Stimulated activated memory B cell treated with anti-CD40 and anti-IgM and Interleukin-4, amounts not matched to agents 10 μg/mL and 1 μg/mL and 100 μg/mL, for 72 hours (primary cell): ENCODE results near the gene CSNK1G3.

ENCODE experiments used
- ATAC-seq: fragments of 150-1000 bp; cut with Tn5 transposase; 2 replicates; pipeline ENCODE4 v1.10.0; 2021
- H3K27ac Mint-ChIP-seq: one replicate; pipeline ENCODE4 v1.8.0; 2022; ENCODE audit warnings: mild to moderate bottlenecking, mixed read lengths
- H3K27me3 Mint-ChIP-seq: one replicate; pipeline ENCODE4 v1.8.0; 2022; ENCODE audit warnings: mixed read lengths
- H3K36me3 Mint-ChIP-seq: one replicate; pipeline ENCODE4 v1.8.0; 2022; ENCODE audit warnings: mixed read lengths
- H3K4me1 Mint-ChIP-seq: one replicate; pipeline ENCODE4 v1.8.0; 2022; ENCODE audit warnings: mixed read lengths
- H3K4me3 Mint-ChIP-seq: one replicate; pipeline ENCODE4 v1.8.0; 2022; ENCODE audit warnings: mild to moderate bottlenecking, moderate library complexity, mixed read lengths
- H3K9me3 Mint-ChIP-seq: one replicate; pipeline ENCODE4 v1.8.0; 2022; ENCODE audit warnings: mixed read lengths

CSNK1G3 gene

DNA sequence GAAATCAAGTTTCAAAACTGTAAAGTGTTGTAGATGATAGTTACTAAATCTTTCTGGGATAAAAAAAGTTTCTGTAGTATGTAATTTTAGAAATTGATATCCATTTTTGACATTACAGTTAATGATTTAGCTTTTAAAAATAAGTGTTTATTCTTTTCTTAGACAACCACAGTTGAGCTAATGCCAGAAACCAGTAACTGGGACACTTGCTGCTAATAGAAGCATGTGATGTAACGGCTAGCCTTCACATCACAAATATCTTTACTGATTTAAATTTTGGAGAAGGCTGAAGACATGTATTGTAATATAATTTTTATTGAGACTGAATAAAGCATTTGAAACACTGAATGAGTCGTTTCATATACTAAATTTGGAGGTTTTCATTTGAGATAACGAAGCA is 18.8 kb downstream of the CSNK1G3 start:
- H3K27me3 Mint-ChIP-seq, result no peaks in the 10 kb centered on the region
- H3K4me3 Mint-ChIP-seq, result no peak overlapping the region
- H3K27ac Mint-ChIP-seq, result no peak overlapping the region
- H3K4me1 Mint-ChIP-seq, result peaks cover 39% of the 10 kb centered on the region
- ATAC-seq, result no peak
- H3K36me3 Mint-ChIP-seq, result peaks cover 13% of the 10 kb centered on the region
- no peaks in the 10 kb centered on the region for H3K9me3 Mint-ChIP-seq

DNA sequence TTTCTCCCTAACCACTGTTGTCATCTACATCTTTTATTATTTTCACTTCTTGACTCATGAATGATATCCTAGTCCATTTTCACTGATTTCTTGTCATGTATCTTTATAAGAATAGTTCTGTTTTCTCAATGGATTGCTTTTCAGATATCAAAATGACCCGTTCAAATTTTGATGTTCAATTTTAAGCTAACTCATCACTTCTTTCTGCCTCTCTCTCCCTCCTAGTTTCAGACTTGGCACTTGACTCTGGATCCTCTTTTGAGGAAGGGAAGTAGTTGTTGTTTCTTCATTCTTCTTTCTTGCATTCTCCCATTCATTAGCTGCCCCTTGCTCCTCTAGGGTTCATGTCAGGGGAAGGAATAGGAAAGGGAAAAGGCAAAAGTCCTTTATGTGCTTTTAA is 23.7 kb downstream of the CSNK1G3 start:
- H3K4me1 Mint-ChIP-seq, result peaks cover 46% of the 10 kb centered on the region

DNA sequence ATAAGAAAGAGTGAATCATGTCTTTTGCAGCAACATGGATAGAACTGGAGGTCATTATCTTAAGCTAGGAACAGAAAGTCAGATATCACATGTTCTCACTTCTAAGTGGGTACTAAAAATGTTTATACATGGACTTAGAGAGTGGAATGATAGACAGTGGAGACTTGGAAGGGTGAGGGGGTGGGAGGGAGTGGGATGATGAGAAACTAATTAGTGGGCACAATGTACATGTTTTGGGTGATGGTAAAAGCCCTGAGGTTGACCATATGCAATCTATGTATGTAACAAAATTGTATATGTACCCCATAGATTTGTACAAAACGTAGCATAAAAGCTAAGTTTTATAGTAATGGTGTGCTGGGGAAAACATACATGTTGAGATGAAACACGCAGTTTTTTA is 25.3 kb downstream of the CSNK1G3 start:
- Mint-ChIP-seq H3K4me3 (no peak overlapping the region), H3K9me3 (no peaks in the 10 kb centered on the region), H3K36me3 (peaks cover 17% of the 10 kb centered on the region), H3K27ac (no peak overlapping the region), H3K4me1 (peaks cover 62% of the 10 kb centered on the region), H3K27me3 (no peaks in the 10 kb centered on the region)
- no peak for ATAC-seq

More for the DNA sequence above, 23.7 kb downstream of the CSNK1G3 start:
- H3K9me3 Mint-ChIP-seq, result no peaks in the 10 kb centered on the region
- no peak overlapping the region for H3K27ac Mint-ChIP-seq
- no peak for ATAC-seq
- no peak overlapping the region for H3K4me3 Mint-ChIP-seq
- peaks cover 11% of the 10 kb centered on the region for H3K36me3 Mint-ChIP-seq
- no peaks in the 10 kb centered on the region for H3K27me3 Mint-ChIP-seq

DNA sequence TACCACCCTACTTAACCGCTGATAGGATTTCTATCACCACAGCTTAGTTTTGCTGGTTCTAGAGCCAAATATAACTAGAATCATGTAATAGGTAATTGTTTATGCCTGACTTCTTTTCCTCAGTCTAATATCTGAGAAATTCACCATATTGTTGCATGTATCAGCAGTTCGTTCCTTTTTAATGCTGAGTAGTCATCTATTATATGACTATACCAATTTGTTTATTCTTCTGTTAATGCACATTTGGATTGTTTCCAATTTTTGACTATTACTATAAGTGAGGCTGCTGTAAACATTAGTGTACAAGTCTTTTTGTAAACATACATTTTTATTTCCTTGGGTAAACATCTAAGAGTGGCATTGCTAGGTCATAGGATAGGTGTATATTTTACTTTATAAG is 25.9 kb downstream of the CSNK1G3 start:
- no peak for ATAC-seq
- H3K4me3 Mint-ChIP-seq, result no peak overlapping the region
- H3K9me3 Mint-ChIP-seq, result no peaks in the 10 kb centered on the region
- H3K4me1 Mint-ChIP-seq, result peaks cover 67% of the 10 kb centered on the region
- no peak overlapping the region for H3K27ac Mint-ChIP-seq
- no peaks in the 10 kb centered on the region for H3K27me3 Mint-ChIP-seq
- H3K36me3 Mint-ChIP-seq, result peaks cover 17% of the 10 kb centered on the region

DNA sequence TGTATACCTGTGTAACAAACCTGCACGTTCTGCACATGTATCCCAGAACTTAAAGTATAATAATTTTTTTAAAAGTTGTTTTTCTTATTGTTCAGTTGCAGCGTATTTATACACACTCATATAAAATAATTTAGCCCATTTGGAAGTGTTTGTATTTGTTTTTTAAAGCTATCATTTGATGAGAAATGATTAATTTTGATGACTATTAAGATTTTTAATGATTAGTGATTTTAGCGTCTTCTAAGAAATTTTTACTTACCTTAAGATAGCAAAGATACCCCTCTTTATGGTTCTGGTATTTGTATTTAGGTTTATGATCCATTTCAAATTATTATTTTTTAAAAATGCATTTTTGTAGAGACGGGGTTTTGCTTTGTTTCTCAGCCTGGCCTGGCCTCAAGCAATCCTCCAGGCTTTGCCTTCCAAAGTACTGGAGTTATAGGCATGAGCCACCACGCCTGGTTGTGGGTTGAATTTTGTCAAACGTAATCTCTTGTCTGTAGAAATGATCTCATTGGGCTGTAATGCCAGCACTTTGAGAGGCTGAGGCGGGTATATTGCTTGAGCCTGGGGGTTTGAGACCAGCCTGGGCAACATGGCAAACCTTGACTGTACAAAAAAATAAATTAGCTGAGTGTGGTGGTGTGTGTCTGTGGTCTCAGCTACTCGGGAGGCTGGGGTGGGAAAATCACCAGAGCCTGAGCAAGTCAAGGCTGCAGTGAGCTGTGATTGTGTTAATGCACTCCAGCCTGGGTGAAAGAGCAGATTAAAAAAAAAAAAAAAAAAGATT is 26.9 kb downstream of the CSNK1G3 start:
- H3K27me3 Mint-ChIP-seq, result no peaks in the 10 kb centered on the region
- H3K36me3 Mint-ChIP-seq, result peaks cover 17% of the 10 kb centered on the region
- no peak overlapping the region for H3K4me3 Mint-ChIP-seq
- peaks cover 78% of the 10 kb centered on the region for H3K4me1 Mint-ChIP-seq
- H3K9me3 Mint-ChIP-seq, result no peaks in the 10 kb centered on the region
- peak overlapping the region; percentile 61 for H3K27ac Mint-ChIP-seq
- ATAC-seq, result no peak

DNA sequence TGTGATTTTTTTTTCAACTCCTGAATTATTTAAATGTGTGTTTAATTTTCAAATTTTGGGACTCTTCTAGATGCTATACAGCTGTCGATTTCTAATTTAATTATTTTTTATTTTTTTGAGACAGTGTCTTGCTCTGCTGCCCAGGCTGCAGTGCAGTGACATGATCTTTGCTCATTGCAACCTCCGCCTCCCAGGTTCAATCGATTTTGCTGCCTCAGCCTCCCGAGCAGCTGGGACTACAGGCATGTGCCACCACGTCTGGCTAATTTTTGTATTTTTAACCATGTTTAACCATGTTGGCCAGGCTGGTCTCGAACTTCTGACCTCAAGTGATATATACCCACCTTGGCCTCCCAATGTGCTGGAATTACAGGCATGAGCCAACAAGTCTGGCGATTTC is 28.6 kb downstream of the CSNK1G3 start:
- Mint-ChIP-seq H3K27ac (peak overlapping the region; percentile 62), H3K9me3 (no peaks in the 10 kb centered on the region), H3K27me3 (no peaks in the 10 kb centered on the region), H3K4me1 (peaks cover 81% of the 10 kb centered on the region), H3K4me3 (no peak overlapping the region), H3K36me3 (peaks cover 19% of the 10 kb centered on the region)
- no peak for ATAC-seq

DNA sequence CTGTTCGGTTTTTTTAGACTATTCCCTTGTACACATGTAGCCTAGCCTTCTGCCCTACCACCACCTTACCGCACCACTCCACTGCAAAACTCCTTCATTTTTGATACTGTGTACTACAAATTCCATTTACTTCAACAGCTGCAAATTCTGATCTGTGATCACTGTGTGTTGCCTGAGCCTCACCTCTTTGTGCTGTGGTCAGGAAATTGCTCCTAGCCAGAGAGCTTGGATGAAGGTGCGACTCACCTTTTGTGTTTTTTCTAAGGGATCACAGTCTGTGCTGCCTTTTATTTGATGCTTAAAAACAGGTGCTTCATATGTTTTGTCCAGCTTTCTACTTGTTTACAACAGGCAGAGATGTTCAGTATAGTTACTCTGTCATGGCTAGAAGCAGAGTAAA is 31.5 kb downstream of the CSNK1G3 start:
- no peaks in the 10 kb centered on the region for H3K27me3 Mint-ChIP-seq
- no peak overlapping the region for H3K4me3 Mint-ChIP-seq
- H3K9me3 Mint-ChIP-seq, result no peaks in the 10 kb centered on the region
- peaks cover 78% of the 10 kb centered on the region for H3K4me1 Mint-ChIP-seq
- ATAC-seq, result no peak
- peak overlapping the region; percentile 84 for H3K27ac Mint-ChIP-seq
- peaks cover 13% of the 10 kb centered on the region for H3K36me3 Mint-ChIP-seq

DNA sequence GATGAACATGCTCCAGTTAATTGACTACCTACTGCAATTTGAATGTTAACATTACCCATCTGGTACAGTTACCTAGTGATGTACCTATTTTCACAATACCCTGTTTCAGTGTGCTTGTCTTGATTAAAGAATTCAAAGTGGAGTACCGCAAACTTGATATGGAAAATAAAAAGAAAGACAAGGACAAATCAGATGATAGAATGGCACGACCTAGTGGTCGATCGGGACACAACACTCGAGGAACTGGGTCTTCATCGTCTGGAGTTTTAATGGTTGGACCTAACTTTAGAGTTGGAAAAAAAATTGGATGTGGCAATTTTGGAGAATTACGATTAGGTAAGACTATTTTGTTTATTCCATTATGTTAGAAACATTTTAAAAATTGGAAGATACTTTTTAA is 33.5 kb downstream of the CSNK1G3 start:
- no peak overlapping the region for H3K4me3 Mint-ChIP-seq

DNA sequence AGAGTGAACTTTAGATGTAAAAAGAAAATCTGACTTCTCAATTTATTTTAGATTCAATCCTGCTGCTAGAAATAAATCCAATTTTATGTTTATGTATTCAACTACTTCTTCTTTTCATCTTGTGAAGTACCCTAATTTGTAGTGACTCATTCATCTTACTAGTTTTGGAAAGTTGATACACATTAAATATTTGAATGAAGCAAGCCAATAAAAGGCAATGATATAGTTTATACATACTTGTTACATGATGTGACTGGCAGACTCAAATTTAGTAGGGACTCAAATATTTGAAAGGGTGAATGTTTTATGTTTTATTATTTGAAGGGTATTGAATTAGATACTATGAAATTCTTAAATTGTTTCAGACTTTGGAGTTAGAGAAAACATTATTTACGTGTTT is 34.7 kb downstream of the CSNK1G3 start:
- H3K27ac Mint-ChIP-seq, result peak overlapping the region; percentile 85
- peaks cover 66% of the 10 kb centered on the region for H3K4me1 Mint-ChIP-seq
- H3K4me3 Mint-ChIP-seq, result no peak overlapping the region

More for the DNA sequence above, 33.5 kb downstream of the CSNK1G3 start:
- Mint-ChIP-seq H3K4me1 (peaks cover 76% of the 10 kb centered on the region), H3K27ac (no peak overlapping the region), H3K36me3 (peaks cover 19% of the 10 kb centered on the region), H3K9me3 (no peaks in the 10 kb centered on the region), H3K27me3 (no peaks in the 10 kb centered on the region)
- no peak for ATAC-seq

DNA sequence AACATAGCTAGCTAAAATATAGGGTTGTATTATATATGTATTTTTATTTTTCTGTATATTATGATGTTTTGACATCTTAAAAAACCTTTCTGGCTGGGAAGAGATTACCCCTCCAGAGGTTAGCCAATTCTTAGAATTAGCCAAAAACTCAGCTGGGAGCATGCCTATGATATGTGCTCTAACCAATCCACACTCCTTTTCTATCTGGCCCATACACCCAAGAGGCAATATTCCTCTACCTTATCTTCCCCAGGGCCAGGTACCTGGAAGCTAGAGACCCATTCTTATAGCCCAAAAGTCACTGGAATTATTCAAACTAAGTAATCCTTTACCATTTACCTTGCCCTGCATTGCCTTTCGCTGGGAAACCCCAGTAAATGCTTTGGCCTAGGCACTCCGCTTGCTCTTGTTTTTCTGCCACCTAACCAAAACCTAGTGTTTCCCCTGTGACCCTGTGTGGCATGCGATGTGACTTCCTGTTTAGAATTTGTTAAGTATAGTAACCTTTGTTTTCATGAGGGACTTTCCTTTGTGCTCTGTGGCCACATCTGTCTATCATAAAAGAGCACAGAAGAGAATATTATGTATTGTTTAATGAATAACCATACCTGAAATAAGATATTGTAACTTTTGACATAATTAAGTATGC is 37.4 kb downstream of the CSNK1G3 start:
- H3K4me3 Mint-ChIP-seq, result peak overlapping the region; percentile 63
- peaks cover 13% of the 10 kb centered on the region for H3K36me3 Mint-ChIP-seq
- H3K4me1 Mint-ChIP-seq, result peaks cover 43% of the 10 kb centered on the region
- H3K9me3 Mint-ChIP-seq, result no peaks in the 10 kb centered on the region
- peak; percentile 100 for ATAC-seq
- peak overlapping the region; percentile 85 for H3K27ac Mint-ChIP-seq
- no peaks in the 10 kb centered on the region for H3K27me3 Mint-ChIP-seq

More for the DNA sequence above, 34.7 kb downstream of the CSNK1G3 start:
- ATAC-seq, result no peak
- Mint-ChIP-seq H3K36me3 (peaks cover 16% of the 10 kb centered on the region), H3K27me3 (no peaks in the 10 kb centered on the region), H3K9me3 (no peaks in the 10 kb centered on the region)

DNA sequence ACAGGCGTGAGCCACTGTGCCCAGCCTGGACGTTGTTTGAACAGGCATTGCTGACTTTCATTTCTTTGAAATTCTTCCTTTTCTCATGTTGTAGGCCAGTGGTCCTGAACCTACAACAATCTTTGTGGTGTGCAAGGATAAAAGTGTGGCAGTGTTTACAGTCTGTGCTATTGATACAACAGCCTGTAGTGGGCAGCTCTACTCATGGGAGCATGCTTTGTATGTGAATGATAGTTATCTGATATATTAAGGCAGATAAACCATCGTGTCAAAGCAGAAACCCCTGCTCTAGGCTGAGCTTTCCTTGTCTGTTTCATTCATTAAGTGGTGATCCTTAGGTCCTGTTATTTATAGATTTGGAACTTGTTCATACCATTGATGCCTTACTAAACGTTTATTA is 42.6 kb downstream of the CSNK1G3 start:
- Mint-ChIP-seq H3K27me3 (no peaks in the 10 kb centered on the region), H3K4me3 (no peak overlapping the region), H3K9me3 (no peaks in the 10 kb centered on the region), H3K4me1 (peaks cover 48% of the 10 kb centered on the region), H3K27ac (peak overlapping the region; percentile 51), H3K36me3 (peaks cover 27% of the 10 kb centered on the region)
- ATAC-seq, result no peak

DNA sequence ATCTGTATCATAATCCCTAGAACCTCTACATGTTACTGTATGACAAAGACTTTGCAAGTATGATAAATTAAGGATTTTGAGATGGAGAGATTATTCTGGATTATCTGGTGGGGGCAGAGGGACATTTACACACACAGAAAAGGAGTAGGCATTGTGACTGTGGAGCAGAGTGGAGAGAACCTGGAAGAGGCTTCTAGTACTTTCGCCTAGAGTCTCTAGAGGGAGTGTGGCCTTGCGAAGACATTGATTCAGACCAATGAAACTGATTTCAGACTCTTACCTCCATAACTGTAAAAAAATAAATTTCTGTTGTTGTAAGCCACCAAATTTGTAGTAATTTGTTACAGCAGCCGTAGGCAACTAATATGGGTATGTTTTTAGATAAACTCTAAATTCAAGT is 45.9 kb downstream of the CSNK1G3 start:
- peaks cover 66% of the 10 kb centered on the region for H3K4me1 Mint-ChIP-seq

DNA sequence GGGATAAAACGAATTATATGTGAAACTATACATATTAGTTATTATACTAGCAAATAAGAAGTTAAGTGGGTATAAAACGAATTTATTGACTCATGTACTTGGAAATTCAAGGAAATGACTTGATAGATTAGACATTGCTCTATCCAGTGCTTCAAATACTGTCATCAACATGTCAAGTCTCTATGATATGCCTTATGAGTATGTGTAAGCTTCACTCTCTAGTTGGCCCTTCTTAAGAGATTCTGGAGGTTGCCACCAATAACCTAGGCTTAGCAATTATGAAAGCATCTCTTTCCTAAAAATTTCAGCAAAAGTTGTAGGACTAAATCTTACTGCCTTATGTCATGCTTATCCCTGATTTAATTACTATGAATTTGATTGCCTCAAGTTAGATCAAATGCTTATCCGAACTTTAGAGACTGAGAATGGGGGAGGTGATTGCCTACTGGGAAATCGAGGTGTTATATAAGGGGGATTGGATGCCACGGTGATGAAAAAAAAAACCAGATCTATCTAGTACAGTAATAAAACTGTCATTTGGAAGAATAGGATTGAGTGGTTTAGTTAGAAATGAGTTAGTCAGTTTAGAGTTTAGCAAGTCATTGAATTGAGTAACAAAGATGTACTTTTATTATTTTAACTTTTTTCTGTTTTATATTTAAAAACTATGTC is 46.9 kb downstream of the CSNK1G3 start:
- H3K27me3 Mint-ChIP-seq, result no peaks in the 10 kb centered on the region
- no peak overlapping the region for H3K27ac Mint-ChIP-seq
- ATAC-seq, result no peak
- H3K4me3 Mint-ChIP-seq, result no peak overlapping the region
- H3K4me1 Mint-ChIP-seq, result peaks cover 72% of the 10 kb centered on the region
- no peaks in the 10 kb centered on the region for H3K9me3 Mint-ChIP-seq
- peaks cover 47% of the 10 kb centered on the region for H3K36me3 Mint-ChIP-seq

More for the DNA sequence above, 45.9 kb downstream of the CSNK1G3 start:
- Mint-ChIP-seq H3K9me3 (no peaks in the 10 kb centered on the region), H3K27me3 (no peaks in the 10 kb centered on the region), H3K4me3 (no peak overlapping the region), H3K36me3 (peaks cover 47% of the 10 kb centered on the region), H3K27ac (no peak overlapping the region)
- no peak for ATAC-seq

DNA sequence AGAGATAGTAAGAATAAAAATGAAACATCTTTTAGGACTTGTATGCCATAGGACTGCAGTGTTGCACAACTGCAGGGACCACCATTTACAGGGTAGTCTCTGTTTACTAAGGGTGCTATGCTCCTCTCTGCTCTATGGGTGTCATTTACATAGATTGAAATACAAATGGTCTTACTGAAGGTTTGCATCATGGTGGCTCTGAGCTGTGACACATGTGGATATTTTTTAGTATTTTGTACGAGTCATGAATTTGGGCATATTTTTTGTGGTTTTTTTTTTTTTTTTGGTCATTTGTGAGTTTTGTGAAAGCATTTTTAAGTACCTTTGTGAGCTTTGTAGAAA is 47.4 kb downstream of the CSNK1G3 start:
- Mint-ChIP-seq H3K4me1 (peaks cover 67% of the 10 kb centered on the region), H3K27ac (no peak overlapping the region), H3K27me3 (no peaks in the 10 kb centered on the region), H3K9me3 (no peaks in the 10 kb centered on the region), H3K4me3 (no peak overlapping the region), H3K36me3 (peaks cover 47% of the 10 kb centered on the region)
- ATAC-seq, result no peak

DNA sequence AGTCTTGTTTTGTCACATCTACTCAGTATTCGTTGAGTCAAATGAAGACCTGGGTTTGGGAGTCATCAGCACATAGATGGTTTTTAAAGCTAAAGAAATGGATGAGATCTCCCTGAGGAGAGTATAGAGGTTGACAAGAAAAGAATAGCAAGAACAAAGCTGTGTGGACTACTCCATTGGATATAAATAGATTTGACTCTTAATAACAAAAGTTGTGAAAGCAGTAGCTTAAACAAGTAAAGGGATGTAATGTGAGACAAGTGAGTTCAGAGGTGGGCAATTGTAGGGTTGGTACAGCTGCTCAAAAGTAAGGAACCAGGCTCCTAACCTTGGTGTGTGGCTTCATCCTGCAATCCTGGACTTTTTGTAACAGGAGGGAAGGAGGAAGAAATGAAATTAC is 49.3 kb downstream of the CSNK1G3 start:
- Mint-ChIP-seq H3K9me3 (peaks cover 2% of the 10 kb centered on the region), H3K4me3 (no peak overlapping the region), H3K27ac (no peak overlapping the region), H3K27me3 (no peaks in the 10 kb centered on the region), H3K4me1 (peaks cover 60% of the 10 kb centered on the region), H3K36me3 (peaks cover 57% of the 10 kb centered on the region)
- ATAC-seq, result no peak

DNA sequence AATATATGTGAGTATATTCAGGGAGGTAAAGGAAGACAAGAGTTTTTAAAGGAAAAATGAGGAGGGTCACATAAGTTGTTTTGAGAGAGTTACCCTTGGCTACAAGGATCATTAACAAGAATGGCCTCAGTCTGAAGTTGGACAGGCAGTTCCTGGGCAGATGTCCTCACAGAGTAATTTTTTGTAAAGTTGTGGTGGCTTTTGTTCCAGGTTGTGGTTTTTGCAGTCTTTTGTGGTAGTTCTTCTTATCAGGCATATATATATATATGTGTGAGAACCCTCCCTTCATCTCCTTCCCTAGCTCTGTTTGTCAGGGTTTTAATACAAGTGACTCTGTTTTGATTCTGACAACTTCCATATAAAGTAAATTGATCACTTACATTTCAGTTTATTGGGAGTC is 60.0 kb downstream of the CSNK1G3 start:
- Mint-ChIP-seq H3K36me3 (peaks cover 27% of the 10 kb centered on the region), H3K9me3 (no peaks in the 10 kb centered on the region), H3K27ac (no peak overlapping the region), H3K4me1 (peaks cover 28% of the 10 kb centered on the region), H3K27me3 (no peaks in the 10 kb centered on the region), H3K4me3 (no peak overlapping the region)
- no peak for ATAC-seq
